HCT116 (cell line): ENCODE results near the gene PRKCZ.

Experiments
- POLR2A ChIP-seq: IDR thresholded peaks from 2 replicates; pipeline ENCODE4 v1.7.0; 2011; ENCODE audit warnings: borderline replicate concordance; ENCODE audit not compliant: insufficient read depth, insufficient read length; ENCODE audit errors: extremely low read depth
- POLR2AphosphoS5 ChIP-seq: IDR thresholded peaks from 2 replicates; pipeline ENCODE4 v1.6.1; 2011; ENCODE audit warnings: mild to moderate bottlenecking, low read depth, low read length, moderate library complexity
- TF ChIP-seq, protein P1 (sequence below), 3 experiments: fragments of 200-600 bp in 1 of 3; sonication (generic) in 1 of 3; IDR thresholded peaks in 2 of 3; conservative IDR thresholded peaks in 1 of 3; 2 replicates each; pipeline ENCODE4 v1.5.1; 2012 to 2017; ENCODE audit warnings: low read depth in 2 of 3, low read length in 2 of 3, antibody characterized with exemption in 1 of 3, borderline replicate concordance in 1 of 3, control low read depth in 1 of 3, mild to moderate bottlenecking in 1 of 3, mixed read lengths in 1 of 3, mixed run types in 1 of 3, moderate library complexity in 1 of 3; ENCODE audit not compliant: insufficient read depth in 1 of 3
- TF ChIP-seq, protein P2 (sequence below): IDR thresholded peaks from 2 replicates; pipeline ENCODE4 v1.6.1; 2012

DNA sequence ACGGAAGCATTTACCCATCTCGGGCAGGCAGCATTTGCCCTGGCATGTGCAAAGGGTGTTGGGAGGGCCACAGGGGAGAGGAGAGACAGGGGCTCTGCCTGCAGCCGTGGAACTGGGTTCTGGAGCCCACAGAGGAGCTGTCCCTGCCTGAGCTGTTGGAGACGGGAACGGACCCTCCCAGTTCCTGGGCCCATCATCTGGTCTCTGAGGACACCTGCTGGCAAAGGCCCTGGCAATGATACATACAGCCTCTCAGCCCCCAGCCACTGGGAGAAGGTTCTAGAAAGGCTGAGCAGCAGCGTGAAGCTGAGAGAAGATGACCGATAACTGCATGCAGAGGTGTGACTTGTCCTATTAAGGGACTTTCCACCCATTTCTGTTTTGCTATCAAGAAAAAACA is 113.0 kb downstream of the PRKCZ start:
- TF ChIP-seq, protein P1, sequence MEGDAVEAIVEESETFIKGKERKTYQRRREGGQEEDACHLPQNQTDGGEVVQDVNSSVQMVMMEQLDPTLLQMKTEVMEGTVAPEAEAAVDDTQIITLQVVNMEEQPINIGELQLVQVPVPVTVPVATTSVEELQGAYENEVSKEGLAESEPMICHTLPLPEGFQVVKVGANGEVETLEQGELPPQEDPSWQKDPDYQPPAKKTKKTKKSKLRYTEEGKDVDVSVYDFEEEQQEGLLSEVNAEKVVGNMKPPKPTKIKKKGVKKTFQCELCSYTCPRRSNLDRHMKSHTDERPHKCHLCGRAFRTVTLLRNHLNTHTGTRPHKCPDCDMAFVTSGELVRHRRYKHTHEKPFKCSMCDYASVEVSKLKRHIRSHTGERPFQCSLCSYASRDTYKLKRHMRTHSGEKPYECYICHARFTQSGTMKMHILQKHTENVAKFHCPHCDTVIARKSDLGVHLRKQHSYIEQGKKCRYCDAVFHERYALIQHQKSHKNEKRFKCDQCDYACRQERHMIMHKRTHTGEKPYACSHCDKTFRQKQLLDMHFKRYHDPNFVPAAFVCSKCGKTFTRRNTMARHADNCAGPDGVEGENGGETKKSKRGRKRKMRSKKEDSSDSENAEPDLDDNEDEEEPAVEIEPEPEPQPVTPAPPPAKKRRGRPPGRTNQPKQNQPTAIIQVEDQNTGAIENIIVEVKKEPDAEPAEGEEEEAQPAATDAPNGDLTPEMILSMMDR (IDR thresholded peaks at IDR 0.05 in 2 of 3, conservative IDR thresholded peaks at IDR 0.05 in 1 of 3; ENCODE audit: borderline replicate concordance in 1 of 3, insufficient read depth in 1 of 3, low read depth in 2 of 3, low read length in 2 of 3), result no peak
- TF ChIP-seq, protein P2, sequence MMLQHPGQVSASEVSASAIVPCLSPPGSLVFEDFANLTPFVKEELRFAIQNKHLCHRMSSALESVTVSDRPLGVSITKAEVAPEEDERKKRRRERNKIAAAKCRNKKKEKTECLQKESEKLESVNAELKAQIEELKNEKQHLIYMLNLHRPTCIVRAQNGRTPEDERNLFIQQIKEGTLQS, result no peak
- TF ChIP-seq POLR2AphosphoS5, result no peak
- no peak for TF ChIP-seq POLR2A
